HG03135 (cell line): ENCODE results near the gene CLEC18A.
"Not testable (repeated sequence)": the region's sequence is repeated elsewhere in the genome, so short reads cannot be mapped to it uniquely, and the experiment has no call there.

Experiments used
- ATAC-seq: cut with Tn5 transposase; IDR thresholded peaks from one replicate; pipeline ENCODE4 v1.9.1; 2021; ENCODE audit warnings: mild to moderate bottlenecking, moderate library complexity; ENCODE audit not compliant: unreplicated experiment

The CLEC18A gene

GRCh38 chr16:69929480-69929879, 21.7 kb upstream of the CLEC18A start:
- ATAC-seq, result no peak

- no peak for ATAC-seq
These were observed 20.9 kb upstream of the CLEC18A start for GRCh38 chr16:69930117-69930776.

DNA sequence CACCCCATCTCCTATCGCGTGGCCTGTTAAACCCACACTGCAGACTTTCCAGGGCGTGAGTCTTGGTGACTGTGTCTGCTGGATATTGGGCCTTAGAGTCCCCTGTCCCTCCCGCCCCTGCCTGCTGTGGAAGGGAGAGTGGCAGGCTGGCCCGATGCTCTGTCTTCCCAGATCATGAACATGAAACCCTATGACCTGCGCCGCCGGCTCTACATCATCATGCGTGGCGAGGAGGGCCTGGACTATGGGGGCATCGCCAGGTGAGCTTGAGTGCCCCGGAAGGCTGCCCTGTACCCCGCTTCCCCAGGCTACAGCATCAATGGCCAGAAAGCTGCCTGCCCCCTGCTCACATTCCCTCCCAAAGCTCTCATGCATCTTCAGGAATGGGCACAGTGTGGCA, 19.5 kb upstream of the CLEC18A start:
- no peak for ATAC-seq

DNA sequence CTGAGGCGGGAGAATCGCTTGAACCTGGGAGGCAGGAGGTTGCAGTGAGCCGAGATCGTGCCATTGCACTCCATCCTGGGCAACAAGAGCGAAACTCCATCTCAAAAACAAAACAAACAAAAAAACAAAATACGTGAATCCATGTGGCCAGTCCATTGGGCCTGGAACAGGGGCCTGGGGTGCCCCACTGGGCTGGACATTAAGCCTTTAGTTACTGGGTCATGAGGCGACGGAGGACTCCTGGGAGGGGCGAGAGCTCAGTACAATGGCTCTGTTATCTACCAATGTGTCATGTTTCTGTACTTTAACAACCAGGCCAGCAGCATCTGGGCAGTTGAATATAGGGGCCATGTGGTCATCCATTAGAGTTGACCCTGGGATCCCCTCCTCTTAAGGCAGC, 18.9 kb upstream of the CLEC18A start:
- no peak for ATAC-seq

- ATAC-seq, result no peak
These were observed 18.3 kb upstream of the CLEC18A start for GRCh38 chr16:69932691-69933392.

DNA sequence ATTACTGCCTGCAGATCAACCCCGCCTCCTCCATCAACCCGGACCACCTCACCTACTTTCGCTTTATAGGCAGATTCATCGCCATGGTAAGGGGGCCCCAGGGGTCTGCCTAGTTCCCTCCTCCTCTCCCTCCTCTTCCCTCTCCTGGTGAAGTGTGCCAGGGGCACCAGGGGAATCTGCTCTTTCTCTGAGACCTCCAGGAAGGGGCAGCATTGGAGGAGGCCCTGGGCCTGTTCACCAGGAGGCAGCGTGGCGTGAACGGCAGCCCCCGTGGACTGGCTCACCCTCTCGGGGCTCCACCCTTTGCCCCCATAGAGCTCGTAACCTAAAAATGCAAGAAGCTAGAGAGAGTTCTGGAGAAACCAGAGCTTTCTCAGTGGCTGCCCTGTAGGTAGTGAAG, 17.1 kb upstream of the CLEC18A start:
- no peak for ATAC-seq

GRCh38 chr16:69934751-69935150, 16.4 kb upstream of the CLEC18A start:
- ATAC-seq, result no peak

- no peak for ATAC-seq
These were observed 15.8 kb upstream of the CLEC18A start for GRCh38 chr16:69935278-69935711.

DNA sequence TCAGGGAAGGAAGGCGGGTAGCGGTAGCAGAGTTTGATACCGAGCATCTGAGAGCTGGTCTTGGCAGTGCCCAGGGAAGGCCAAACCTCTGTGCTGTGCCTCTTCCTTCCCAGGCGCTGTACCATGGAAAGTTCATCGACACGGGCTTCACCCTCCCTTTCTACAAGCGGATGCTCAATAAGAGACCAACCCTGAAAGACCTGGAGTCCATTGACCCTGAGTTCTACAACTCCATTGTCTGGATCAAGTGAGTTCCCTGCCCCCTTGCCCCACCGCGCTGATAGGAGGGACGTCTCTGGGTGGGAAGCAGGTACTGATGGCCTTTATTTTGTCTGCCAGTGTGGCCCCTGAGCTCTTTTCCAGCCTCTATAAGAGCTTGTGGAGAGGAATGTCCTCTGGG, 15.4 kb upstream of the CLEC18A start:
- no peak for ATAC-seq

- no peak for ATAC-seq
These were observed 14.9 kb upstream of the CLEC18A start for GRCh38 chr16:69936252-69936651.

- ATAC-seq, result no peak
These were observed 14.4 kb upstream of the CLEC18A start for GRCh38 chr16:69936751-69937211.

DNA sequence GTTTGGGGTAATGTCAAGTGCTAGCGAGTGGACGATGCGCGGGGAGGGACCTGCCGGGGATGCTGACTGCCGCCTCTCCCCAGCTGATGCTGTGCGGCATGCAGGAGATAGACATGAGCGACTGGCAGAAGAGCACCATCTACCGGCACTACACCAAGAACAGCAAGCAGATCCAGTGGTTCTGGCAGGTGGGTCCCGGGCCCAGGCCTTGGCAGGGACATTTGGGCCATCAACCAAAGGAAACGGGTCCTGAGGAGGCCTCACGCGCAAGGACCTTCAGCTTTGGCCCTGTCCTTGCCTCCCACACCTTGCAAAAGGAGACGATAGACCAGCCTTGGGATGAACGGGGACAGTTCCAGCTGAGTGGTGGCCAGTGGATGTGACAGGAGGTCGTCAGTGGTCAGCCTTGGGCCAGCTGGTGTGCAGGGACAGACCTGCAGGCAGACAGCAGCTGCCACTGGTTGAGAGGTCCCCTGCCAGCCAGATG, 13.6 kb upstream of the CLEC18A start:
- no peak for ATAC-seq

DNA sequence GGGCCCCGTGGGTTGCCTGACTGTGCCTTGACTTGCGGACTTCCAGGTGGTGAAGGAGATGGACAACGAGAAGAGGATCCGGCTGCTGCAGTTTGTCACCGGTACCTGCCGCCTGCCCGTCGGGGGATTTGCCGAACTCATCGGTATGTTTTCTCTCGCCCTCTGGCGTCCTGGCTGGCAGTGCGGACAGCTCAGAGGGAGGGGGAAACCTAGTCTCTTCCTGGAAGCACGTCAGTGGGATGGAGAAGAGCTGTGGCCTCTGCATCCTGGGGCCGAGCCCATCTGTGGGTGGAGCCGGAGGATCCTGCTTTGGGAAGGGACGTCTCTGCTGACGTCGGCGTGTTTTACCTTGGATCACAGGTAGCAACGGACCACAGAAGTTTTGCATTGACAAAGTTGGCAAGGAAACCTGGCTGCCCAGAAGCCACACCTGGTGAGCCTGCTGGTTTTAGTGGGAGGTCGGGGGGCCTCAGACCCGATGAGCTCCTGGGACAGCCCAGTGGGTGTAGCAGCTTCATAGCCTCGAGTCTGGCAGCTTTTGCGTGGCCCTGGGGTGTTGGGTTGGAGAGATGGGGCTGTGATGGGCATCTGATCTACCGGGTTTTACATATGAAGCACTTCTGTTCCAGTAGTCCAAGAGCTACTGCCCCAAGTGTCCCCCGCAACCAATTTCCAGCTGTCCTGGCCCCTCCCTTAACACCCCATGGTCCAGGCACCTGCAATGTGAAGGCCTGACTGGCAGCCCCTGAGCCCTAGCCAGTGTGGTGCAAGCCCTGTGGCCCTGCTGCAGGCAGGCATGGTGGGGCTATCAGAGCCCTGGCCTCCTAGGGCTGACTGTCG, 11.9 kb upstream of the CLEC18A start:
- no peak for ATAC-seq

- ATAC-seq, result no peak
These were observed 11.1 kb upstream of the CLEC18A start for GRCh38 chr16:69939821-69940585.

DNA sequence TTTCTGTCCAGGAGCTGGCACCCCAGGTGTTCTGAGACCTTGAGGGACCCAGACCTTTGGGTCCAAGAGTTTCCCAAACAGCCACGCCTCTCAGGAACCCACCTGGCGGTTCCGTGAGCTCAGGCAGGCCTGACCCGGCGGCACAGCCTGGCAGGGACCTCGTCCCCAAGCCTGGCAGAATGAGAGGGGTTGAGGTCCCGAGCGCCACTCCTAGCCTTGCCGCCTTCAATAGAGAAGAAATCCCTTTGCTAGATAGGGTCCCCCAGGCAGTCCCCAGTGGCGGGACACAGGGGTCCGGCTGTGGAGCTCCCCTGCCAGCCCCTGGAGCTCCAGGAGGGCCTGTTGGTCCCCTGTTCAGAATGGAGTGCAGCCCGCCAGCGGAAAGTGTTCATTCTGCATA, 10.5 kb upstream of the CLEC18A start:
- ATAC-seq, result no peak

DNA sequence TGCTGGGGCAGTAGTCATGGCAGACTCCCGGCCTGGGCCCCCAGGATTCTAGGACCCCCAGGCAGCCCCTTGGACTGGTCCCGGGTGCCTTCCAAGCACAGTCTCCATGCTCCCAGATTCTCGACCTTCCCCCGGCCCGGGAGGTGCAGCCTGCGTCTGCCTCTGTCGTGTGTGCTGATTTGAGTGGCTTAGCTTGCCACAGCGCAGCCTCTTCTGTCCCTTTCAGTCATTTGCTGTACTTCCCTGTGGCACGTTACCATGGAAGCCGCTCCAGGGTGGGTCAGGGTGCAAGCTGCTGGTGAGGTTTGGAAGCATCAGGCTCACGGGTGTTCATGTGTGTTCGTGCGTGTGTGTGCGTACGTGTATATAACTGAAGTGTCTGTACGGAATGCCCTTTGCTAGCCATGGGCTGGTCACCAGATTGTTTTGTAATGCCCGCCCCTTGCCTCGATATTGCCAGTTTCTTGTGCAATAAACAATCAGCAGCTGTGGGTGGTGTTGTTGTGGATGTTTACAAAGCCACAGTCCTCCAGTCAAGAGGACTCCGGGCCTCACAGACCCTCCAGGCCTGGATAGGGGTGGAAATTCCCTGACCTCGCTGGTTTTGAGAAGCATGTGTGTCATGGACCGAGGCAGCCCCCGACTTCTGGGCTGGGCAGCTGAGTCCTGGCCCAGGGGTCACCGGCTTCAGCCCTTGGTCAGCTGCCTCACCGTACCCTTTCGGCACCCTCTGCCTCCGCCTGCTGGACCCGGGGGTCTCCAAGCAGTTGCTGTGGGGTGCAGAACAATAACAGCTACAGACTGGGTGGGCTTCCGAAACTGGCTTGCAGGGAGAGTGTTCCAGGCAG, 9.7 kb upstream of the CLEC18A start:
- no peak for ATAC-seq

DNA sequence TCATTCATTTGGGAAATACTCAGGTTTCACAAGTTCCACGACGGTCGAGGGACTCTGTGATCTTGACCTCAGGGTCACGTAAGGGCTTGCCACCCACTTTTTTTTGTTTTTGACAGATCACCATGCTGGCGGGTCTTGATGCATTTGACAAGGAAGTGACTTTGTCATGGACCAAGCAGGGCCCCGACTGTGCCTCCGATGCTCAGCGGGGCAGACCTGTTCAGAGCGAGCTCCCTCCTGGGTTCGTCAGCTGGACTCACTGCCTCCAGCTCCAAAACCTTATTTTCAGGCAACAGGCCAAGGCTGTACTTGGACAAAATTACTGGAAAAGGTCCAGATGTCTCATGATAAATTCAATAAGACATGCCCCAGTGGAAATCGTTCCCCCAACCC, 9.0 kb upstream of the CLEC18A start:
- no peak for ATAC-seq

GRCh38 chr16:69942627-69943170, 8.4 kb upstream of the CLEC18A start:
- ATAC-seq, result no peak

- not testable (repeated sequence) for ATAC-seq
These were observed 7.7 kb upstream of the CLEC18A start for GRCh38 chr16:69943241-69944036.
